Measurements from ENCODE around the gene CLEC18A.
"Not testable (repeated sequence)": the region's sequence is repeated elsewhere in the genome, so short reads cannot be mapped to it uniquely, and the experiment has no call there.

The CLEC18A gene

DNA sequence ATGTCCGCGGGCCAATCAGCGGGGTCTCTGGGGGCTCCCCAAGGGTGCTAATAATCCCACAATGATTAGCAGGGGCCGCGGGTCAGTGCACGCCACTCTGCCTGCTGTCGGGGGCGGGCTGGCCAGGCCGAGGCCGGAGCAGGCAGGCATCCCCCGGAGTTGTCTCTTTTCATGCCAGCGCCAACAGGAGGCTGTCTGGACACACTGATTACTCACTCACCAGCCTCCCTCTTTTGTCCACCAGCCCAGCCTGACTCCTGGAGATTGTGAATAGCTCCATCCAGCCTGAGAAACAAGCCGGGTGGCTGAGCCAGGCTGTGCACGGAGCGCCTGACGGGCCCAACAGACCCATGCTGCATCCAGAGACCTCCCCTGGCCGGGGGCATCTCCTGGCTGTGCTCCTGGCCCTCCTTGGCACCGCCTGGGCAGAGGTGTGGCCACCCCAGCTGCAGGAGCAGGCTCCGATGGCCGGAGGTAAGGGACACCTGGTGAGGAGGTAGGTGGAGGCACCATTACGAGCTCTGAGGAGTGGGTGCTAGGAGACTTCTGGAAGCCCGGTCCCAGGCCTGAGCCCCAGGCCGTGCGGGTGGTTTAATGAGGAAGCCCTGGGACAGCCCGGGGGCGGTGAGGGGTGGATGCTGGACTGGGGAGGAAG is at the start of gene CLEC18A:
Gene CLEC18A, plus strand, starts transcription at position 318 of the 655 bp plus-strand sequence. Its CDS starts 33 bp downstream, at position 351.
- not testable (repeated sequence) for H3K4me3 ChIP-seq (ENCODE audit: low read depth, low read length)

DNA sequence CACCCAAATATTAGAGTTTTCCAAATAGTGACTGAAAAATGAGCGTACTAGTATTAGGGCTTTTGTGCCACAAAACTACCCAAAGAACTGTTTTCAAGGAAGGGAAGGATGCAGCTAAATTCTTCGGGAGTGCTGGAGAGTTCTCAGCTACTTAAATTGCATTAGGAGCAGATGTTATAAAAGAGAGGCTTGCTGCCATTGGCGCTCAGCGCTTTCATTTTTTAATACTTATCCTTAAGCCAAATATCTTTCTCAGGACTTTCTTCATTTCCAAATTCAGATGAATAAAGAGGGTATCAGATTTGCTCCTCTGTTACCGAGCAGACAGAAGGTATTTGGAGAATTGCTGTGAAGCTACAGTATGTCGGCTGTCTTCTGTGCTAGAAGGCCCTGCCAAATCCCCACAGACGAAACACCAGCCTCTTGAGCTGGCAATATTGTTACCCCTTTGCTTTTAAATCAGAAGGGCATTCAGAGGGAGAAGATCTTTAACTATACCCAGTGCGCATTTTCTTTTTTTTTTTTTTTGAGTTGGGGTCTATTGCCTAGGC is 47.2 kb upstream of the CLEC18A start:
- H3K4me3 ChIP-seq (ENCODE audit: low read depth, low read length) = no peak overlapping the region
- TF ChIP-seq, protein P1, sequence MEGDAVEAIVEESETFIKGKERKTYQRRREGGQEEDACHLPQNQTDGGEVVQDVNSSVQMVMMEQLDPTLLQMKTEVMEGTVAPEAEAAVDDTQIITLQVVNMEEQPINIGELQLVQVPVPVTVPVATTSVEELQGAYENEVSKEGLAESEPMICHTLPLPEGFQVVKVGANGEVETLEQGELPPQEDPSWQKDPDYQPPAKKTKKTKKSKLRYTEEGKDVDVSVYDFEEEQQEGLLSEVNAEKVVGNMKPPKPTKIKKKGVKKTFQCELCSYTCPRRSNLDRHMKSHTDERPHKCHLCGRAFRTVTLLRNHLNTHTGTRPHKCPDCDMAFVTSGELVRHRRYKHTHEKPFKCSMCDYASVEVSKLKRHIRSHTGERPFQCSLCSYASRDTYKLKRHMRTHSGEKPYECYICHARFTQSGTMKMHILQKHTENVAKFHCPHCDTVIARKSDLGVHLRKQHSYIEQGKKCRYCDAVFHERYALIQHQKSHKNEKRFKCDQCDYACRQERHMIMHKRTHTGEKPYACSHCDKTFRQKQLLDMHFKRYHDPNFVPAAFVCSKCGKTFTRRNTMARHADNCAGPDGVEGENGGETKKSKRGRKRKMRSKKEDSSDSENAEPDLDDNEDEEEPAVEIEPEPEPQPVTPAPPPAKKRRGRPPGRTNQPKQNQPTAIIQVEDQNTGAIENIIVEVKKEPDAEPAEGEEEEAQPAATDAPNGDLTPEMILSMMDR (IDR thresholded peaks at IDR 0.05; ENCODE audit: borderline replicate concordance, insufficient read depth, low read depth, low read length) = no peak

DNA sequence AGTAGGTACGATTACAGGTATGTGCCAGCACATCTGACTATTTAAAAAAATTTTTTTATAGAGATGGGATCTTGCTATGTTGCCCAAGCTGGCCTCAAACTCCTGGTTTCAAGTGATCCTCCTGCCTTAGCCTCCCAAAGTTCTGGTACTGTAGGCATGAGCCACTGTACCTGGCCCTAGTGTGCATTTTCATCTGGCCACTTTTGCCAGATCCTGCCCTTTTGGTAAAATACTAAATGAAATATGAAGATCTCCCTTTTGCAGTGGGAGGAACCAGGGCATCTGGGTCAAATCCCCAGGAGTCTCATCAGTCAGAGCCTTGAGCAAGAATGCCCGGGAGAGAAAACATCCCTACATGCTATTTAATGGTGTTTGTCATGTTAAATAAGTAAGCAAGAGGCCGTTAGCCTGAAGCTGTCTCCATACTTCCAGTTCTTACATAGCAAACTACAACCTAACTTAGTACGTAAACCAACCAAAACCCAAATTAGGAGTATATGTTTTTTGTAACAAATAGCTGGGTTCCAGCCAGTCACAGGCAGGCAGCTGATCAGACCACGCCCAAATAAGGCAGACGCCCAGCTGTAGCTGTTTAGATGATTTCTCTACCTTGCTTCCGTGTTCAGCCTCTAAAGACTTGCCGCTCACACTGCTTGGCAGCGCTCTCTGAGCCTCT is 46.5 kb upstream of the CLEC18A start:
- TF ChIP-seq, protein P1 (IDR thresholded peaks at IDR 0.05; ENCODE audit: borderline replicate concordance, insufficient read depth, low read depth, low read length) = no peak
- no peak overlapping the region for H3K4me3 ChIP-seq (ENCODE audit: low read depth, low read length)

DNA sequence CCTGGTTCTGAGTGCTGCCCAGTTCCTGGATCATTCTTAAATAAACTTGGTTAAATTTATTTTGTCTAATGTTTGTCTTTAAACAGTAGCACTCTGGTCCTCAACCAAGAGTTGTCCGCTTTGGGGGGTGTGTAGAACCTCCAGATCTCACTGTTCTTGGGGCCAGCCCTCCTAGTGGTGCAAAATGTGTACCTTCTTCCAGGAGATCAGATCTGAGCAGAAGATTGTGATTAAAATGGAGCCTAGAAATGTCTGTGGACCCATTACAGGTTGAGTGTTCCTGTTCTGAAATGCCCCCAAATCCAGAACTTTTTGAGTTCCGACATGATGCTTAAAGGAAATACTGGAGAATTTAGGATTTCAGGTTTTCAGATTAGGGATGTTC is 46.0 kb upstream of the CLEC18A start:
- TF ChIP-seq, protein P1 (IDR thresholded peaks at IDR 0.05; ENCODE audit: borderline replicate concordance, insufficient read depth, low read depth, low read length) = no peak

DNA sequence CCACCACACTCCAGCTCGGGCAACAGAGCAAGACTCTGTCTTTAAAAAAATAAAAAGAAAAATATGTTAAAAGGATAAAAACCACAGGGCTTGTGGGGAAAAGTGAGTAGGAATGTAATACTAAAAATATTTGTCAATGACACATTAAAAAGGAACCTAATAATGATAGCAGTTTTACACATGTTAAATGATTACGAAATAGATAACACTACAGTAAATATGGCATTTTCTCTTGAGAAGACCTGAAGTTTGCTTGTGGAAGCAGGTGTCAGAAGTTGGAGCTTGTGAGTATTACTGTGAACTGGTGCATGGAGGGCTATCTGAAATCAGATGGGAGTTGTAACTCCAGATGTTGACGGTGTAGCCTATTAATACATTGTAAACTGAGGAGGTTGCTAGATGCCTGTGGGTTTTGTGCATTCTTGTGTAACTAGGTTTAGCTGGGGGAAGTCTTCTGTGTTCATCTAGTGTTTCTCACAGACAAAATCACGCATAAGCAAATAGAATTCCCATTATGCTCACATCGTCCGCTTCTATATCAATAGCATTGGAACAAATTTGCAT is 44.2 kb upstream of the CLEC18A start:
- H3K4me3 ChIP-seq (ENCODE audit: low read depth, low read length) = no peak overlapping the region
- TF ChIP-seq, protein P1 (IDR thresholded peaks at IDR 0.05; ENCODE audit: borderline replicate concordance, insufficient read depth, low read depth, low read length) = no peak

More for the DNA sequence above, 46.0 kb upstream of the CLEC18A start:
- H3K4me3 ChIP-seq (ENCODE audit: low read depth, low read length) = no peak overlapping the region

DNA sequence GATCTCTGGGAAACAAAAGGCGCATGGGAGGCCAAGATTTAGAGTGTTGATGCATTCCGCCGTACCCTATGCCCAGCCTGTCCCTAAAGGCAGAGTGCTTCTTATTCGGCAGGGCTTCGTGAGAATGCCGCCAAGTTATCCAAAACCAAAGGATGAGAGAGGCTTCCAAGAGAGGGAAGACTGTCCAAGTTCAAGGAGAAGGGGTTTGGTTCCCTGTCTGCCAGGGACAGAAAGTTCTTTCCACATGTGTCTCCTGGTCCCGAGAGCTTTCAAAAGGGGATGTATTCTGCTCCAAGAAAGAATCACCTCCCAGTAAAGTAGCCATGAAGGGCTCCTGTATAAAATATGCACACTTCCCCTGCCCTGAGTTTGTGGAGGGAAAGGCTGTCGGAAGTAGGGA is 42.1 kb upstream of the CLEC18A start:
- H3K4me3 ChIP-seq (ENCODE audit: low read depth, low read length) = no peak overlapping the region
- TF ChIP-seq, protein P1 (IDR thresholded peaks at IDR 0.05; ENCODE audit: borderline replicate concordance, insufficient read depth, low read depth, low read length) = no peak

DNA sequence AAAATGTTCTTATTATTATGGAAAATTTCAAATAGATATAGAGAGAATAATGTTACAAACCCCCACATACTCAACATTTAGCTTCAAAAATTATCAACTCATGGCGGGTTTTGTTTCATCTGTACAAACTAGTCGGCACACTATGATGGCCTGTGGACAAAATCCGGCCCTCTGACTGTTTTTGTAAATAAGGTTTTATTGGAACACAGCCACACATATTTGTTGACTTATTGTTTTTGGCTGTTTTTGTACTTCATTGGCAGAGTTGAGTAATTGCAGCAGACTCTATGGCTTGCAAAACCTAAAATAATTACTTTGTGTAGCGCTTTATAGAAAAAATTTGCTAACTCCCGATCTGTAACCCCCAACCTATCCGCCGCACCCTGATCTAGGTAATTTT is 41.4 kb upstream of the CLEC18A start:
- TF ChIP-seq, protein P1 (IDR thresholded peaks at IDR 0.05; ENCODE audit: borderline replicate concordance, insufficient read depth, low read depth, low read length) = no peak

More for the DNA sequence above, 41.4 kb upstream of the CLEC18A start:
- no peak overlapping the region for H3K4me3 ChIP-seq (ENCODE audit: low read depth, low read length)

Measured in GM12875 (cell line).